H9 (cell line): ENCODE results near the gene SPCS1. TPM values are rescaled to one million over a fixed set of nuclear protein-coding genes. Genes with fewer than 3 reads are reported as not detected.

Source experiments
- DNase-seq: peaks from one replicate; pipeline ENCODE4 v3.0.0-alpha.2; 2017
- H2AFZ ChIP-seq: one replicate; pipeline ENCODE4 v1.6.1; 2013; ENCODE audit warnings: mild to moderate bottlenecking, low read length, control low read depth, moderate library complexity
- H2AK5ac ChIP-seq: 2 replicates; pipeline ENCODE4 v1.6.1; 2013; ENCODE audit warnings: low read length, control low read depth, mixed read lengths; ENCODE audit not compliant: insufficient read length
- H2BK120ac ChIP-seq: one replicate; pipeline ENCODE4 v1.6.1; 2013; ENCODE audit warnings: low read depth, mild to moderate bottlenecking, low read length, control low read depth, inconsistent platforms; ENCODE audit not compliant: poor library complexity, severe bottlenecking
- H2BK12ac ChIP-seq: 2 replicates; pipeline ENCODE4 v1.6.1; 2013; ENCODE audit warnings: low read length, control low read depth, mixed read lengths, low read depth; ENCODE audit not compliant: insufficient read length
- H2BK15ac ChIP-seq: 2 replicates; pipeline ENCODE4 v1.6.1; 2013; ENCODE audit warnings: low read depth, low read length, control low read depth
- H2BK20ac ChIP-seq: one replicate; pipeline ENCODE4 v1.6.1; 2013; ENCODE audit warnings: low read depth, mild to moderate bottlenecking, low read length, control low read depth, inconsistent platforms; ENCODE audit not compliant: poor library complexity, severe bottlenecking
- H2BK5ac ChIP-seq: 2 replicates; pipeline ENCODE4 v1.6.1; 2013; ENCODE audit warnings: low read length, control low read depth, mixed read lengths; ENCODE audit not compliant: insufficient read length
- H3K14ac ChIP-seq: 2 replicates; pipeline ENCODE4 v1.6.1; 2013; ENCODE audit warnings: low read length, control low read depth; ENCODE audit not compliant: insufficient read depth
- H3K18ac ChIP-seq: 2 replicates; pipeline ENCODE4 v1.6.1; 2013; ENCODE audit warnings: low read depth, mild to moderate bottlenecking, mixed read lengths, low read length, control low read depth; ENCODE audit not compliant: insufficient read length
- H3K23ac ChIP-seq: 2 replicates; pipeline ENCODE4 v1.6.1; 2013; ENCODE audit warnings: low read length, control low read depth, mixed read lengths, low read depth; ENCODE audit not compliant: insufficient read length
- H3K23me2 ChIP-seq: 2 replicates; pipeline ENCODE4 v1.6.1; 2013; ENCODE audit warnings: low read depth, mild to moderate bottlenecking, mixed read lengths, low read length, control low read depth; ENCODE audit not compliant: insufficient read length, poor library complexity, severe bottlenecking
- H3K27ac ChIP-seq: 2 replicates; pipeline ENCODE4 v1.5.1; 2013; ENCODE audit warnings: low read length, control low read depth, mixed read lengths, low read depth; ENCODE audit not compliant: insufficient read length
- H3K27me3 ChIP-seq: 2 replicates; pipeline ENCODE4 v1.6.1; 2013; ENCODE audit warnings: low read length, control low read depth, inconsistent platforms; ENCODE audit not compliant: insufficient read depth
- H3K4ac ChIP-seq: 2 replicates; pipeline ENCODE4 v1.6.1; 2013; ENCODE audit warnings: low read depth, mild to moderate bottlenecking, control low read depth, inconsistent platforms, low read length, moderate library complexity
- H3K4me1 ChIP-seq: 2 replicates; pipeline ENCODE4 v1.6.1; 2013; ENCODE audit warnings: low read length, control low read depth, inconsistent platforms; ENCODE audit not compliant: insufficient read depth
- H3K4me2 ChIP-seq: 2 replicates; pipeline ENCODE4 v1.6.1; 2013; ENCODE audit warnings: low read length, control low read depth, mixed read lengths; ENCODE audit not compliant: insufficient read length, insufficient read depth
- H3K56ac ChIP-seq: 2 replicates; pipeline ENCODE4 v1.6.1; 2013; ENCODE audit warnings: low read depth, mild to moderate bottlenecking, mixed read lengths, low read length, control low read depth; ENCODE audit not compliant: insufficient read length
- H3K79me1 ChIP-seq: 2 replicates; pipeline ENCODE4 v1.6.1; 2013; ENCODE audit warnings: low read depth, mild to moderate bottlenecking, moderate library complexity, low read length, control low read depth, inconsistent platforms; ENCODE audit not compliant: insufficient read depth, poor library complexity, severe bottlenecking
- H3K79me2 ChIP-seq: 2 replicates; pipeline ENCODE4 v1.6.1; 2013; ENCODE audit warnings: low read length, control low read depth, inconsistent platforms; ENCODE audit not compliant: insufficient read depth
- H3K9ac ChIP-seq: 2 replicates; pipeline ENCODE4 v1.6.1; 2013; ENCODE audit warnings: low read length, control low read depth, mixed read lengths; ENCODE audit not compliant: insufficient read length; ENCODE audit errors: extremely low read depth
- H3K9me3 ChIP-seq: one replicate; pipeline ENCODE4 v1.6.1; 2013; ENCODE audit warnings: low read depth, low read length, inconsistent platforms; ENCODE audit not compliant: control insufficient read depth
- H3T11ph ChIP-seq: one replicate; pipeline ENCODE4 v1.6.1; 2013; ENCODE audit warnings: mild to moderate bottlenecking, low read length, control low read depth, inconsistent platforms
- H4K20me1 ChIP-seq: one replicate; pipeline ENCODE4 v1.6.1; 2013; ENCODE audit not compliant: control insufficient read depth, insufficient read length, insufficient read depth
- H4K5ac ChIP-seq: 2 replicates; pipeline ENCODE4 v1.6.1; 2013; ENCODE audit warnings: low read depth, mild to moderate bottlenecking, mixed read lengths, low read length, control low read depth; ENCODE audit not compliant: insufficient read length
- H4K8ac ChIP-seq: replicated peaks from 2 replicates; pipeline ENCODE4 v1.6.1; 2013; ENCODE audit warnings: low read length, control low read depth, mixed read lengths, low read depth; ENCODE audit not compliant: insufficient read length
- H4K91ac ChIP-seq: 2 replicates; pipeline ENCODE4 v1.6.1; 2013; ENCODE audit warnings: low read depth, mild to moderate bottlenecking, moderate library complexity, mixed read lengths, low read length, control low read depth; ENCODE audit not compliant: insufficient read length
- H3K27ac Mint-ChIP-seq, 3 experiments: 2 replicates in 2 of 3; 3 replicates in 1 of 3; pipeline ENCODE4 v1.8.0; 2020 to 2021; ENCODE audit warnings: mixed read lengths in 3 of 3, mild to moderate bottlenecking in 1 of 3, moderate library complexity in 1 of 3
- H3K27me3 Mint-ChIP-seq: 2 replicates; pipeline ENCODE4 v1.8.0; 2021; ENCODE audit warnings: low read depth, mild to moderate bottlenecking, moderate library complexity, mixed read lengths
- H3K36me3 Mint-ChIP-seq, 3 experiments: 2 replicates in 2 of 3; 3 replicates in 1 of 3; pipeline ENCODE4 v1.8.0; 2020 to 2021; ENCODE audit warnings: low read depth in 3 of 3, mixed read lengths in 3 of 3; ENCODE audit not compliant: insufficient read depth in 1 of 3
- H3K4me1 Mint-ChIP-seq, 2 experiments: 2 replicates each; pipeline ENCODE4 v1.8.0; 2020; ENCODE audit warnings: mixed read lengths in 2 of 2
- H3K4me3 Mint-ChIP-seq, 2 experiments: 2 replicates in 1 of 2; 3 replicates in 1 of 2; pipeline ENCODE4 v1.8.0; 2020 to 2021; ENCODE audit warnings: mild to moderate bottlenecking in 2 of 2, mixed read lengths in 2 of 2, moderate library complexity in 1 of 2
- H3K9me3 Mint-ChIP-seq, 2 experiments: 2 replicates in 1 of 2; 3 replicates in 1 of 2; pipeline ENCODE4 v1.8.0; 2020; ENCODE audit warnings: mild to moderate bottlenecking in 2 of 2, mixed read lengths in 2 of 2, moderate library complexity in 1 of 2
- WGBS: extraction: QIAGEN DNeasy Blood & Tissue Kit; methylation state at CpG from one replicate; pipeline ENCODE4 v1.1.7; 2013; ENCODE audit warnings: missing lambda C conversion rate, low lambda C conversion rate, mixed read lengths; ENCODE audit not compliant: insufficient read length; ENCODE audit errors: extremely low coverage; 5-methylcytosine and 5-hydroxymethylcytosine counted together
- total RNA-seq: library from RNA; stranded (reverse); gene quantifications from 2 replicates; pipeline ENCODE4 v1.2.1, GENCODE V29; 2021
- TF ChIP-seq, protein P1 (sequence below): fragments of 200-600 bp; sonication (generic); conservative IDR thresholded peaks from 3 replicates; pipeline ENCODE4 v1.8.0; 2021; ENCODE audit warnings: antibody characterized with exemption, mild to moderate bottlenecking

Gene SPCS1
- total RNA-seq, 1 experiment from 2014 or later = 106 TPM

DNA sequence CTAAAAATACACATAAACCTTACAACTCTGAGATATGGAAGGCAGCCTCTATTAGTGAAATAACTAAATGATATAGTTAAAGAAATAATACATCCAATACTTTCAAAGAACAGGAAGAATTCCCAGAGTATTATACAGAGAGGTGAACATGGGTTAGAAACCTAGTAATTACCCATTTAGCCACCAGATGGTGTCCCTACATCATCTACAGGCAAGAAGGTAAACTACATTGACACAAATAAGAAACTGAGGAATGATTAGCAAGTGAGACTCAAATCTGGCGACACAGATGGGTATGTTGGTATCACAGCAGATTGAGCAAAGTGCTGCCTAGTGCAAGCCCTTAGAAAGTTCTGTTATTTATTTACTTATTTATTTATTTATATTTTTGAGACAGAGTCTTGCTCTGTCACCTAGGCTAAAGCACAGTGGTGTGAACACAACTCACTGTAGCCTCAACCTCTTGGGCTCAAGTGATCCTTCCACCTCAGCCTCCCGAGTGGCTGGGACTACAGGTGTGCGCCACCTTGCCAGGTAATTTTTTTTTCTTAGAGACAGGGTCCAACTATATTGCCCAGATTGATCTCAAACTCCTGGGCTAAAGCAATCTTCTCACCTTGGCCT lies 36.6 kb downstream of the SPCS1 start:
- Histone ChIP-seq H3K56ac (no peak overlapping the region), H3K27ac (no peak overlapping the region), H2BK120ac (no peak overlapping the region), H3K23ac (no peak overlapping the region), H3K23me2 (no peaks in the 10 kb centered on the region), H3T11ph (no peak overlapping the region), H4K91ac (no peak overlapping the region), H2BK5ac (no peak overlapping the region), H3K4ac (no peak overlapping the region), H3K14ac (no peak overlapping the region), H3K18ac (no peak overlapping the region), H4K8ac (no peak overlapping the region), H3K4me1 (no peaks in the 10 kb centered on the region), H2BK20ac (no peak overlapping the region), H3K79me2 (no peaks in the 10 kb centered on the region), H4K5ac (no peak overlapping the region), H3K9ac (no peak overlapping the region), H3K27me3 (no peaks in the 10 kb centered on the region), H2BK12ac (no peak overlapping the region), H3K9me3 (no peaks in the 10 kb centered on the region), H3K4me2 (no peak overlapping the region), H3K79me1 (no peaks in the 10 kb centered on the region), H2AK5ac (no peak overlapping the region), H2AFZ (no peak overlapping the region), H4K20me1 (no peaks in the 10 kb centered on the region), H2BK15ac (no peak overlapping the region)
- no CpG with 5 or more reads among the region's 3 CpGs for WGBS
- no peak for DNase-seq
- Mint-ChIP-seq H3K27me3 (no peaks in the 10 kb centered on the region), H3K4me3 (no peak overlapping the region), H3K27ac (no peak overlapping the region), H3K9me3 (no peaks in the 10 kb centered on the region; a peak in 1 of 5 replicates), H3K4me1 (no peaks in the 10 kb centered on the region), H3K36me3 (peaks cover 31 to 82% (median 81%) of the 10 kb centered on the region in 3 experiments; a peak in 6 of 7 replicates)
- TF ChIP-seq, protein P1, sequence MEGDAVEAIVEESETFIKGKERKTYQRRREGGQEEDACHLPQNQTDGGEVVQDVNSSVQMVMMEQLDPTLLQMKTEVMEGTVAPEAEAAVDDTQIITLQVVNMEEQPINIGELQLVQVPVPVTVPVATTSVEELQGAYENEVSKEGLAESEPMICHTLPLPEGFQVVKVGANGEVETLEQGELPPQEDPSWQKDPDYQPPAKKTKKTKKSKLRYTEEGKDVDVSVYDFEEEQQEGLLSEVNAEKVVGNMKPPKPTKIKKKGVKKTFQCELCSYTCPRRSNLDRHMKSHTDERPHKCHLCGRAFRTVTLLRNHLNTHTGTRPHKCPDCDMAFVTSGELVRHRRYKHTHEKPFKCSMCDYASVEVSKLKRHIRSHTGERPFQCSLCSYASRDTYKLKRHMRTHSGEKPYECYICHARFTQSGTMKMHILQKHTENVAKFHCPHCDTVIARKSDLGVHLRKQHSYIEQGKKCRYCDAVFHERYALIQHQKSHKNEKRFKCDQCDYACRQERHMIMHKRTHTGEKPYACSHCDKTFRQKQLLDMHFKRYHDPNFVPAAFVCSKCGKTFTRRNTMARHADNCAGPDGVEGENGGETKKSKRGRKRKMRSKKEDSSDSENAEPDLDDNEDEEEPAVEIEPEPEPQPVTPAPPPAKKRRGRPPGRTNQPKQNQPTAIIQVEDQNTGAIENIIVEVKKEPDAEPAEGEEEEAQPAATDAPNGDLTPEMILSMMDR = peak; percentile 71
